Metanephros (tissue), 2 donors: ENCODE data around the gene SLC25A11. TPM values are rescaled to one million over a fixed set of nuclear protein-coding genes. Genes with fewer than 3 reads are reported as not detected.

ENCODE experiments used
- small RNA-seq: library from RNA; depleted of rRNA; stranded (forward); fragments of <200 nt; gene quantifications from one replicate; pipeline ENCODE3, GENCODE V24; 2014; ENCODE audit warnings: low replicate concordance
- total RNA-seq: library from RNA; depleted of rRNA; stranded (reverse); fragments of >200 nt; gene quantifications from one replicate; pipeline ENCODE4 v1.2.3, GENCODE V29; 2014

Gene SLC25A11, protein sequence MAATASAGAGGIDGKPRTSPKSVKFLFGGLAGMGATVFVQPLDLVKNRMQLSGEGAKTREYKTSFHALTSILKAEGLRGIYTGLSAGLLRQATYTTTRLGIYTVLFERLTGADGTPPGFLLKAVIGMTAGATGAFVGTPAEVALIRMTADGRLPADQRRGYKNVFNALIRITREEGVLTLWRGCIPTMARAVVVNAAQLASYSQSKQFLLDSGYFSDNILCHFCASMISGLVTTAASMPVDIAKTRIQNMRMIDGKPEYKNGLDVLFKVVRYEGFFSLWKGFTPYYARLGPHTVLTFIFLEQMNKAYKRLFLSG
- 70.5 TPM for total RNA-seq

DNA sequence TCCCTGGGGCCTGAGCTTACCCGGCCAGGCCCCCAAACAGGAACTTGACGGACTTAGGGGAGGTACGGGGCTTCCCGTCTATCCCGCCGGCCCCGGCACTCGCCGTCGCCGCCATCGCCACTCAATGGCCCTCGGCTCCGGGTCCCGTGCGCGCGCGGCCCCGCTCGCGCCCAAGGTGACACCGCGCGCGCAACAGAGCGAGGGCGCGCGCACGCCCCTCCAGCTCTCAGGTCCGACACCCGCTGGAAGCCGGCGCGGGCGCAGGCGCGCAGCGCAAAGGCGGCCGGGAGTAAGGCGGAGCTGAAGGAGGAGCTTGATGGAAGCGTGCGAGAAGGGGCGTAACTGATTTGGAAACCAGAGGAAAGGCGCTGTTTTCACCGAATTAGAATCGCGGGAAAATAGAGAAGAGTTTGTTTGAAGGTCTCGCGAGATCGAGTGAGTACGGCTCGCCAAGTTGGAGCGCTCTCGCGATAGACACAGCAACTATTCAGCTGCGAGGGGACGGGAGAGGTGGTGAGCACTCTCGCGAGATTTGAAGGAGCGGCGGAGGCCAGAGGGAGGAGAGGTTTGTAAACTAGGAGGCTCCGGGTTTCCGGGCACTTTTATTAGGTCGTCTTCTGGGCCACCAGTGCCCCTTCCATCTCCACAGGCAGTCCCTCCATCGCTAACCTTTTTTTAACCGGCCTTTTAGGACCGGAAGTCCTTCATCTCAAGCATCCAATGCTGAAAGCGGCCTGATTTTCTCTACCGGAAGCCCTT, at the start of gene SLC25A11, which contains the start of gene RNF167:
TSS of gene SLC25A11 (minus strand) at position 251 of the 759 bp plus-strand sequence. CDS start at position 115, 136 bp downstream.
TSS of gene RNF167 (plus strand) at position 473 of the 759 bp plus-strand sequence. CDS start 642 bp downstream, outside the sequence.

DNA sequence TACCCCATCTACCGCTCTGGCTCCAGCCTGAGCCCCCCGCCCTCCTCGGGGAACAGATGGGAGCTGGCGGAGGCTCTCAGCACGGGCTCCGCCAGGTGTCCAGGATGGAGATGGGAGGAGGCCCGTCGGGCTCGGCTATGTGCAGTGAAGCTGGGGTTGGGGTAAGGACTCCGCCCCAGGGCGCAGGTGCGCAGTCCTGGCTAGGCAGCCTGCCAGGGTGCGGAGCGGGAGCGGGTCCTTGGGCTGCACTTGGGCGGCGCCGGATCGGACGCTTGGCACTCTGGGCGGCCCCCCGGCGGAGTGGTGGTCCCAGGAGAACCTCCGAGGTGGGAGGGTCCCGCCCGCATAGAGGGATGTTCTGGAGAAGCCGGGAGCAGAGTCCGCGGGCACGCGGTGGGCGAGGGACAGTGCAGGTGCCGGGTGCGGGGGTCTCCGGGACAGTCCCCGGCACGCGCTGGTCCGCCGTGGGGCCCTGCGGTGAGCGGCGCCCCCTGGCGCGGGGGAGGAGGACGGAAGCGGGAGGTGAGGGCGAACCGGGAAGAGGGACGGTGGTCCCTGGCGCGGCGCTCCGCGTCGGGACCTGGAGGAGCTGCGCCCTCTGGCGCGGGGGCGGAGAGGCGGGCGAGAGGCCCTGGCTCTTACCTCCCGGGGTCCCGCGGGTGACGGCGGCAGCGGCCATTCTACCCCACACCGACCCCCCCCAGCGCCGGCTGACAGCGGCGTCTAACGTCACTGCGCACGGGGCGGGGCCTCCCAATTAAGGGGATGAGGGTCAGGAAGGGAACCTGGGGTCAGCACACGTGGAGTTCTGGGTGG, 47.3 kb upstream of the SLC25A11 start, which contains the start of gene CAMTA2:
TSS of gene CAMTA2 (minus strand) at position 725 of the 816 bp plus-strand sequence. CDS start 1,453 bp downstream, outside the sequence.

DNA sequence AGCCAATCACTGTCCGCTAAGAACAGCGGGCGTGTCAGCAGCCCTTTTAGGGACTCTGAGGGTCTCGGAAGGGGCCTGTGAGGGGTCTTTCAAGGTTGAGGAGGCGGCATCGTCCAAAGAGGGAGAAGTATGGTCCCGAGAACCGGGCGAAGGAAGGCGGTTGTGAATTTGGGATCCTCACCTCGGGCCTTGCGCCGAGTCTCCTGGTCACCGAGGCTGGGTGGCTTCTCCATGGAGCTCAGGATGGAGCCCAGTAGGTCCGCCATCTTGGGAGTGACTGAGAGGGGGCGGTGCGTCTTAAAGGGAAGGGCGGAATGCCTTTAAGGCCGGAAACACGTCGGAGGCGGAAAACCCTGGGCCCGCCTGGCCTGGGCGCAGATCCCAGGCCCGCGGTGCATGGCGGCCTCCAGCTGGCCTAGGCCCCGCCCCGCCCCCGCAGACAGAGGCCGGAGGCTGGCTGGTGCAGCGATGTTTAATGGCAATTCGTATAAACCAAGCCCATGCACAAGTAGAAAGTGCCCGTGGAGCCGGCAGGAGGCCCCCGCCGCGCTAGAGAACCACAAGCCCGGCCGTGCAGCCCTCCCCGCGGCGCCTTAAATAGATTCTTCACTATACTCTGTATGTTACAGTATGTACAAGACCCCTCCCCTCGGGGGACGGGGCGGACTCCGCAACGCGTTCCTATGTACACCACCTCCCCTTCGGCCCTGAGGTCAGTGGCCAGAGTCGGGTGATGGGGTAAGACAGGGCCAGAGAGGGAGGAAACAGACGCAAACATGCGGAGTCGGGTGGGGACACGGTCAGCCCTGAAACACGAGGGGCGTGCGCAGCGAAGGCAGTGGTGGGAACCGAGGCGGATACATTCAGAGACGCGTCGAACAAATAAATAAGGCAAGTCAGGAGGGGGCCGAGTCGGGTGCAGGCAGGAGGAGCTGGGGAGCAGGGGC, 28.0 kb upstream of the SLC25A11 start, which contains the start of gene SPAG7:
TSS of gene SPAG7 (minus strand) at position 279 of the 947 bp plus-strand sequence. CDS start at position 266, 13 bp downstream.

DNA sequence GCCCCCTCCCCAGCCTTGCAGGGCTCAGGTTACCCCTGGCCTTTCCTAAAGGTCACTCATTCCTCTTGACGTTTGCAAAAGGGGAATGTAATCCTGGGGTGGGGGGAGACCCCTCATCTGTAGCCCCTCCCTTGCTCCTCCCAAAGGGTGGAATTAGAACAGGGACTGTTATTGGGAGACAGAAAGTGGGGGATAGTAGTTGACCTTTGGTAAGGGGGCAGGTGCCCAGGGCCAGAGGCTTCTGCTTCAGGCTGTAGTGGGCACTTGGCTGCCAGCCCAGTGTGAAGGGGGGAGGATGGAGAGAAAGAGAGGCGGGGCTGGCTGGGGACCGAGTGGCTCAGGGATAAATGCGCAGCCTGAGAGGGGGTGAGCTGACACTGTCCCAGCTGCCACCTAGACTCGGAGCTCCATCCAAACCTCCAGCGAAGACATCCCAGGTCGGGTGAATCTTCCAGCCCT, 10.9 kb upstream of the SLC25A11 start, which contains the start of gene ENO3:
TSS of gene ENO3 (plus strand) at position 374 of the 459 bp plus-strand sequence. CDS start 711 bp downstream, outside the sequence.

DNA sequence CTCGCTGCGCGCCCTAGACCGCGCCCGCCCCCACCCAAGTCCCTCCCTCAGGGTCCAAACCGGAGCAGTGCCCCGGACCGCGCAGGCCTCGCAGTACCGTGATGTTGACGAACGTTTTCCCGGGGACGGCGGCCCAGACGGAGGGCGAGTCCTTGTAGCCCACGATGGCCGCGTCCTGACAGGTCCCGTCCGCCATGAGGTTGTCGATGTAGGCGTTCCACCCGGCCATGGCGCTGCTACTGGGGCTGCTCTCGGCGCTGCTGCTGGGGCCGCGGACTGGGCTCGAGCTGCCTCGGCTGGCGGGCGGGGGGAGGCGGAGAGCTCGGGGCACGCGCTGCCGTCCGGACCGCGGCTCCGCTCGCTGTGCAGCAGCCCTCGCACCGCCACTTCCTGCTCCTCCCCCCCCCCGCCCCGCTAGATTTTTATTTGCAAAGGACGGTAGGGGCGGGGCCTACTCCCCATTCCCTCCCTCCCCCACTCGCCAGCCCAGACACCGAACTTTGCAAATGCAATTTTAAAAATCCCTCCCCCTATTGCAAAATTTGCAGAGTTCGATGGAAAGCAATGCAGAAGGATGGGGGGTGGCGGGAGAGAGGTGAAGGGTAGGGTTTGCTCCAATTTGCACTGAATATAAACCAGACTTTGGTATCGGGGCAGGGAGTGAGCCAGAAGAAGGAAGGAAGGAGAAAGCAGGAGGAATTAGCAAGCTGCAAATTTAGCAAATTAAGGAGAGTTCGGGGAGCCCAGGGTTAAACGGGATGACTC, 8.5 kb upstream of the SLC25A11 start, which contains the start of gene PFN1:
TSS of gene PFN1 (minus strand) at position 365 of the 765 bp plus-strand sequence. CDS start at position 229, 136 bp downstream.

DNA sequence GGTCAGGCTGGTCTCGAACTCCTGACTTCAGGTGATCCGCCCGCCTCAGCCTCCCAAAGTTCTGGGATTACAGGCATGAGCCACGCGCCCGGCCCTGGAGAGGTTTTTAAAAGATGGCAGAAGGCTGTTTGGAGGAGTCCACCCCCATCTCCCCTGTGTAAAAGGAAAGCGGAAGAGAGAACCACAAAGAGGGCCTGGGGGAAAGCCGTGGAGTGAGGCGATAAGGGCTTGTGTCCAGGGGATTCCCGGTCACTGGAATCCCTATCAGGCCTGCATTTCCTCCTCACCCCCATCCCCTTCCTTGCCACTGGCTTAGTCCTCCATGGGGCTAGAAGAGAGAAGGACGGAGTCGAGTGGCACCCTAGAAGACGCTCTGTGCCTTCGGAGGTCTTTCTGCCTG, 7.9 kb downstream of the SLC25A11 start, which contains the start of gene GP1BA:
TSS of gene GP1BA (plus strand) at position 315 of the 400 bp plus-strand sequence. CDS start 328 bp downstream, outside the sequence.

DNA sequence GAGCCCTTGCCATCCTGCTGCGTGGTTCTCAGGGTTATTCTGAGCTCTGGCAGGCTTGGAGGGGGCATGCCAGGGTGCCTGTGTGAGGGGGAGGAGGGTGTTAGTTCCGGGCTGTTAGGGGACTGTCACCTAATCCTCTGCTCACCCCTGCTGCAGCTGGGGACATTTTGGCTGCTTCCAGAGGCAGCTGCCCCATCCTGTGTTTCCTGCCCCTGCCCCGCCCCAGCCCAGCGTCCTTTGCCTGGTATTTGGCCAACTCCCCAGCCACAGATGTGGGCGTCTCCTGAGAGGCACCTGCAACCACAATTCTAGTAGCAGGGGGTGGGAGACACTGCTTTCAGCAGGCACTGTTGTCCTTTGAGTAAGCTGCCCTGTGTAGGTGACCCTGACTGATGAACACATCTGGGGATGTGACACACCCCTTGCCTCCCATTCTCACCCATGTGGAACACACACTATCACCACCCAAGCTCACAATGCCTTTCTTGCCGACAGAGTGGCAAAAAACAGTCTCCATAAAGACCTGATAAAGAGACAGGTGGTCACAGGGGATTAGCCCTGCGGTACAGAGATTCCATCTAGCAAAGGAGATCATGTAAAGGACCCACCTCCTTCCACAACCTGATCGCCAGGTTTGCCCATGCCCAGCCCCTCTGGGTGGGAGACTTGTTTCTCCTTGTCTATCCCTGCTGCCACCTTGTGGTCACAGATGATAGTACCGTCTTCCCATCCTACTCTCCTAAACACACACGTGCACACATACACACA, 36.6 kb downstream of the SLC25A11 start, which contains the start of gene CHRNE:
TSS of gene CHRNE (minus strand) at position 48 of the 768 bp plus-strand sequence. CDS start at position 13, 35 bp downstream.

DNA sequence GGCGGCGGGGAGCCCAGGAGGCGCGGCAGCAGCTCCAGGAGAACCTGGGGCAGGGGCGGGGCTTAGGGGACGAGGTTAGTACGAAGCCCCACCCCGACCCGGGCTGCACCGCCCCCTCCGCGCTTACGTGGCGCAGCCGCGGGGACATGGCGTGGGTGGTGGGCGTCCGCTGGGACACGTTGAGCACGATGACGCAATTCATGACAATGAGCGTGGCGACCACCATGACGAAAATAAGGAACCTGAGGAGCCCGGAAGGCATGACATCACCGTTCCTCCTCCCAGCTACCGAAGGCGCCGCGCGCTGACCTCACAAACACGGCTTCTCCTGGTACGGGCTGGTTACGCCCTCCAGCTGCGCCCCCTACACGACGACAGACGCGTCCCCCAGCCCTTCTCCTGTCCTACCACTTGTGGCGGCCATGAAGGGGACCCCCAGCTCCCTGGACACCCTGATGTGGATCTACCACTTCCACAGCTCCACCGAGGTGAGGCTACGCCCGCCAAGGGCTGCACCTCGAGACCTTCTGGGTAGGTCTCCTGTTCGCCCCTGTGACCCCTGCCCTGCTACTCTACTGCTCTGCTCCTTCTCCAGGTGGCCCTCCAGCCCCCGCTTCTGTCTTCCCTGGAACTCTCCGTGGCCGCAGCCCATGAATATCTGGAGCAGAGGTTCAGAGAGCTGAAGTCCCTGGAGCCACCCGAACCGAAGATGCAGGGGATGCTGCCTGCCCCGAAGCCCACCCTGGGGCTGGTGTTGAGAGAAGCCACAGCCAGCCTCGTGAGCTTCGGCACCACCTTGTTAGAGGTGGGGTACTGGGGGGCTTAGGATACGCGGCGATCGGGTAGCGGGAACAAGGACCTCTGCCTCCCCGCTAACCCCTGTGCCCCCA, 40.3 kb downstream of the SLC25A11 start, which contains the start of gene C17orf107:
TSS of gene C17orf107 (plus strand) at position 196 of the 890 bp plus-strand sequence. CDS start at position 423, 227 bp downstream.

Small RNA genes within 50 kb of the gene (small RNA-seq; reads per million reads assigned to genes)
- gene MIR6864: not detected
- not detected for gene MIR6865

Other genes starting within 250 kb of the SLC25A11 start
- gene PELP1, start 235.9 kb downstream of the SLC25A11 start, total RNA-seq: 76.5 TPM
- gene ARRB2, start 229.4 kb downstream of the SLC25A11 start, total RNA-seq: 21.9 TPM
- gene MED11, start 208.6 kb downstream of the SLC25A11 start, total RNA-seq: 19.4 TPM
- gene ZMYND15, start 200.2 kb downstream of the SLC25A11 start, total RNA-seq: 0.99 TPM
- 14.1 TPM for gene CXCL16, start 200.1 kb downstream of the SLC25A11 start, total RNA-seq
- gene TM4SF5, start 168.2 kb downstream of the SLC25A11 start, total RNA-seq: 0.53 TPM
- gene VMO1, start 153.7 kb downstream of the SLC25A11 start, total RNA-seq: 1.9 TPM
- gene GLTPD2, start 151.1 kb downstream of the SLC25A11 start, total RNA-seq: 5.0 TPM
- 118 TPM for gene PSMB6, start 143.9 kb downstream of the SLC25A11 start, total RNA-seq
- gene PLD2, start 132.9 kb downstream of the SLC25A11 start, total RNA-seq: 28.2 TPM
- 46.9 TPM for gene MINK1, start 106.7 kb downstream of the SLC25A11 start, total RNA-seq
- 5.6 TPM for gene C17orf107, start 40.5 kb downstream of the SLC25A11 start, total RNA-seq
- 1.9 TPM for gene CHRNE, start 36.9 kb downstream of the SLC25A11 start, total RNA-seq
- gene GP1BA, start 7.8 kb downstream of the SLC25A11 start, total RNA-seq: 0.88 TPM
- 33.1 TPM for gene RNF167, start 222 bp upstream of the SLC25A11 start, total RNA-seq
- 419 TPM for gene PFN1, start 8.5 kb upstream of the SLC25A11 start, total RNA-seq
- gene ENO3, start 11.1 kb upstream of the SLC25A11 start, total RNA-seq: 699 TPM
- 76.4 TPM for gene SPAG7, start 27.8 kb upstream of the SLC25A11 start, total RNA-seq
- gene CAMTA2, start 47.6 kb upstream of the SLC25A11 start, total RNA-seq: 15.8 TPM
- 0.58 TPM for gene INCA1, start 57.5 kb upstream of the SLC25A11 start, total RNA-seq
- gene KIF1C, start 57.9 kb upstream of the SLC25A11 start, total RNA-seq: 44.0 TPM
- 0.58 TPM for gene SLC52A1, start 95.4 kb upstream of the SLC25A11 start, total RNA-seq
- 6.9 TPM for gene ZFP3, start 138.4 kb upstream of the SLC25A11 start, total RNA-seq
- gene ZNF232, start 171.8 kb upstream of the SLC25A11 start, total RNA-seq: 10.4 TPM
- gene USP6, start 176.0 kb upstream of the SLC25A11 start, total RNA-seq: 1.7 TPM